ENCODE data around the gene SREBF2. TPM values are rescaled to one million over a fixed set of nuclear protein-coding genes. Genes with fewer than 3 reads are reported as not detected.

SREBF2 gene
- total and polyA plus RNA-seq, 9 of the 15 experiments (the other 6 are each of a cell fraction or from before 2014, with no cell fraction given): 1.1 to 84.2 (median 26.9) TPM

DNA sequence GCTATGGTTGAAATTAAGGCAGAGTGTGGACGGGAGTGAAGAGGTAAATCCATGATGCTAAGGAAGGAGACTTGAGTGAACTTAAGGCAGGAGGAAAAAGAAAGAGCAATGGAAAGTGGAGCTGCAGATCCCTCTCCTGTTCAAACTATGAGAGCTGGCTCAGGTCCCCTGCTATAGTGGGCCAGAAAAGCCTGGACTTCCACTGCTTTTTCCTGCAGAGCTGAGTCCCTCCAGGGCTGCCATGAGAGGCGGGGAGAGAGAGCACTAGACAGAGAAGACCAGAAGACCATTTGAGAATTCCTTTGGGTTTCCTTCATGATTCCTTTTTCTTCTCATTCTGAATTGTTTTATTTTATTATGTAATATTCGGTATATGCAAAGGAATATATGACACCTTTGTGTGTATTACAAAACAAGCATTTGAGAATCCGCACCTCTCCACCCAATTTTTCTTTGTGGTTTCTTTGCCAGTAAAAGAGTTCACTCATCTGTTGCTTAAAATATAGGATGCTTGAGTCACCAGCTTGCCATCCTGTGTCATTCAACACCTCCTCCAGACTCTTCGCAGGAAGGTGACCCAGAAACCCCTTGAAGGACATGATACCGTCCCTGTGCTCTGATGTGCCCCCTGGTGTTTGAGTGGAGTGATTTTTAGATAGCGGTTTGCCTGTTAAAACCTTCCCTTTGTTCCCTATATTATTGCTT, 24.4 kb downstream of the SREBF2 start (continued):
- TF ChIP-seq, protein P1, sequence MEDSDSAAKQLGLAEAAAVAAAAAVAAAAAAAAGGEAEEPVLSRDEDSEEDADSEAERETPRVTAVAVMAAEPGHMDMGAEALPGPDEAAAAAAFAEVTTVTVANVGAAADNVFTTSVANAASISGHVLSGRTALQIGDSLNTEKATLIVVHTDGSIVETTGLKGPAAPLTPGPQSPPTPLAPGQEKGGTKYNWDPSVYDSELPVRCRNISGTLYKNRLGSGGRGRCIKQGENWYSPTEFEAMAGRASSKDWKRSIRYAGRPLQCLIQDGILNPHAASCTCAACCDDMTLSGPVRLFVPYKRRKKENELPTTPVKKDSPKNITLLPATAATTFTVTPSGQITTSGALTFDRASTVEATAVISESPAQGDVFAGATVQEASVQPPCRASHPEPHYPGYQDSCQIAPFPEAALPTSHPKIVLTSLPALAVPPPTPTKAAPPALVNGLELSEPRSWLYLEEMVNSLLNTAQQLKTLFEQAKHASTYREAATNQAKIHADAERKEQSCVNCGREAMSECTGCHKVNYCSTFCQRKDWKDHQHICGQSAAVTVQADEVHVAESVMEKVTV (CRISPR knock-in tag; IDR thresholded peaks at IDR 0.05): 0 out of 2 replicates have a peak, but pooled peaks have one; percentile 30
- TF ChIP-seq ZC3H4 (CRISPR knock-in tag; IDR thresholded peaks at IDR 0.05; ENCODE audit: borderline replicate concordance) (no peak), CBFB (CRISPR knock-in tag; IDR thresholded peaks at IDR 0.05) (no peak), HDAC3 (IDR thresholded peaks at IDR 0.05; ENCODE audit: borderline replicate concordance, partially characterized antibody) (no peak), KLF6 (CRISPR knock-in tag; IDR thresholded peaks at IDR 0.05; ENCODE audit: borderline replicate concordance) (no peak), RCOR1 (IDR thresholded peaks at IDR 0.05; ENCODE audit: borderline replicate concordance in 1 of 2, low read depth in 2 of 2, low read length in 2 of 2) (0 out of 4 replicates have a peak, but pooled peaks of 1 of the 2 experiments have one; percentile 52), WHSC1 (IDR thresholded peaks at IDR 0.05; ENCODE audit: low read length) (no peak), ZNF830 (CRISPR knock-in tag; IDR thresholded peaks at IDR 0.05) (no peak), MEIS2 (IDR thresholded peaks at IDR 0.05; ENCODE audit: partially characterized antibody) (peak; percentile 79), RAD21 (CRISPR knock-in tag; conservative IDR thresholded peaks at IDR 0.05 in 1 of 2, IDR thresholded peaks at IDR 0.05 in 1 of 2) (peak; percentile 44 to 72; a peak in 3 of 4 replicates), GABPB2 (CRISPR knock-in tag; conservative IDR thresholded peaks at IDR 0.05) (no peak), CEBPG (CRISPR knock-in tag; IDR thresholded peaks at IDR 0.05) (no peak), CEBPG (tag; conservative IDR thresholded peaks at IDR 0.05 in 1 of 2, IDR thresholded peaks at IDR 0.05 in 1 of 2) (0 out of 4 replicates have a peak, but pooled peaks of 1 of the 2 experiments have one; percentile 31), SNRNP70 (optimal IDR thresholded peaks at IDR 0.05; ENCODE audit: low read depth, low read length) (no peak), ZEB2 (IDR thresholded peaks at IDR 0.05) (peak; percentile 63; the same call in 1 of the 2 replicates), ZNF134 (CRISPR knock-in tag; conservative IDR thresholded peaks at IDR 0.05) (no peak), JUND (IDR thresholded peaks at IDR 0.05; ENCODE audit: borderline replicate concordance, low read depth, low read length) (peak; percentile 29; the same call in 1 of the 2 replicates), JUND (tag; IDR thresholded peaks at IDR 0.05; ENCODE audit: borderline replicate concordance, low read depth, low read length) (peak; percentile 17; the same call in 1 of the 3 replicates), TAF7 (tag; IDR thresholded peaks at IDR 0.05) (no peak), SUPT5H (IDR thresholded peaks at IDR 0.05) (no peak), LCOR (CRISPR knock-in tag; IDR thresholded peaks at IDR 0.05) (no peak)
- TF ChIP-seq, protein P2, sequence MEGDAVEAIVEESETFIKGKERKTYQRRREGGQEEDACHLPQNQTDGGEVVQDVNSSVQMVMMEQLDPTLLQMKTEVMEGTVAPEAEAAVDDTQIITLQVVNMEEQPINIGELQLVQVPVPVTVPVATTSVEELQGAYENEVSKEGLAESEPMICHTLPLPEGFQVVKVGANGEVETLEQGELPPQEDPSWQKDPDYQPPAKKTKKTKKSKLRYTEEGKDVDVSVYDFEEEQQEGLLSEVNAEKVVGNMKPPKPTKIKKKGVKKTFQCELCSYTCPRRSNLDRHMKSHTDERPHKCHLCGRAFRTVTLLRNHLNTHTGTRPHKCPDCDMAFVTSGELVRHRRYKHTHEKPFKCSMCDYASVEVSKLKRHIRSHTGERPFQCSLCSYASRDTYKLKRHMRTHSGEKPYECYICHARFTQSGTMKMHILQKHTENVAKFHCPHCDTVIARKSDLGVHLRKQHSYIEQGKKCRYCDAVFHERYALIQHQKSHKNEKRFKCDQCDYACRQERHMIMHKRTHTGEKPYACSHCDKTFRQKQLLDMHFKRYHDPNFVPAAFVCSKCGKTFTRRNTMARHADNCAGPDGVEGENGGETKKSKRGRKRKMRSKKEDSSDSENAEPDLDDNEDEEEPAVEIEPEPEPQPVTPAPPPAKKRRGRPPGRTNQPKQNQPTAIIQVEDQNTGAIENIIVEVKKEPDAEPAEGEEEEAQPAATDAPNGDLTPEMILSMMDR (IDR thresholded peaks at IDR 0.05 in 2 of 3, conservative IDR thresholded peaks at IDR 0.05 in 1 of 3; ENCODE audit: insufficient read depth in 2 of 3, low read depth in 1 of 3, low read length in 3 of 3): peak; percentile 57 to 61 (median 58)
- TF ChIP-seq, protein P3, sequence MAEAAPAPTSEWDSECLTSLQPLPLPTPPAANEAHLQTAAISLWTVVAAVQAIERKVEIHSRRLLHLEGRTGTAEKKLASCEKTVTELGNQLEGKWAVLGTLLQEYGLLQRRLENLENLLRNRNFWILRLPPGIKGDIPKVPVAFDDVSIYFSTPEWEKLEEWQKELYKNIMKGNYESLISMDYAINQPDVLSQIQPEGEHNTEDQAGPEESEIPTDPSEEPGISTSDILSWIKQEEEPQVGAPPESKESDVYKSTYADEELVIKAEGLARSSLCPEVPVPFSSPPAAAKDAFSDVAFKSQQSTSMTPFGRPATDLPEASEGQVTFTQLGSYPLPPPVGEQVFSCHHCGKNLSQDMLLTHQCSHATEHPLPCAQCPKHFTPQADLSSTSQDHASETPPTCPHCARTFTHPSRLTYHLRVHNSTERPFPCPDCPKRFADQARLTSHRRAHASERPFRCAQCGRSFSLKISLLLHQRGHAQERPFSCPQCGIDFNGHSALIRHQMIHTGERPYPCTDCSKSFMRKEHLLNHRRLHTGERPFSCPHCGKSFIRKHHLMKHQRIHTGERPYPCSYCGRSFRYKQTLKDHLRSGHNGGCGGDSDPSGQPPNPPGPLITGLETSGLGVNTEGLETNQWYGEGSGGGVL (CRISPR knock-in tag; IDR thresholded peaks at IDR 0.05): no peak
